OCI-LY7 (cell line): ENCODE results near the gene MOBP.

Source experiments
- CTCF ChIP-seq: fragments of 200-600 bp; sonication (generic); conservative IDR thresholded peaks from 2 replicates; pipeline ENCODE4 v1.5.1; 2014; ENCODE audit warnings: mild to moderate bottlenecking, antibody characterized with exemption, low read length, moderate library complexity, mixed read lengths
- EZH2phosphoT487 ChIP-seq: fragments of 200-600 bp; sonication (generic); IDR thresholded peaks from 2 replicates; pipeline ENCODE4 v1.6.1; 2018; ENCODE audit warnings: low read depth, borderline replicate concordance, mild to moderate bottlenecking, mixed run types, antibody characterized with exemption, low read length, moderate library complexity, mixed read lengths

- TF ChIP-seq CTCF (no peak), EZH2phosphoT487 (no peak)
Measured at GRCh38 chr3:39548282-39548681, 80.8 kb downstream of the MOBP start.
